OCI-LY3 (cell line): ENCODE measurements around the gene ANKAR.

Experiments
- H2AFZ ChIP-seq: fragments of 200-600, 300-600 bp; shearing (Covaris generic); 2 replicates; pipeline ENCODE4 v1.6.0; 2014; ENCODE audit warnings: antibody characterized with exemption, low read depth, low read length
- H3K27ac ChIP-seq: fragments of 200-600, 300-600 bp; sonication (generic); 2 replicates; pipeline ENCODE4 v1.5.1; 2014; ENCODE audit warnings: mild to moderate bottlenecking, low read length, moderate library complexity, mixed read lengths
- H3K27me3 ChIP-seq: fragments of 200-600, 300-600 bp; sonication (generic); 2 replicates; pipeline ENCODE4 v1.6.1; 2014; ENCODE audit warnings: low read depth, low read length, mixed read lengths
- H3K36me3 ChIP-seq: fragments of 200-600, 300-600 bp; sonication (generic); replicated peaks from 2 replicates; pipeline ENCODE3; 2014; ENCODE audit warnings: low read depth, low read length, mixed read lengths
- H3K4me1 ChIP-seq: fragments of 300-600, 200-600 bp; sonication (generic); 2 replicates; pipeline ENCODE4 v1.6.1; 2014; ENCODE audit warnings: low read length, mixed read lengths
- H3K4me2 ChIP-seq: fragments of 200-600, 300-600 bp; sonication (generic); 2 replicates; pipeline ENCODE4 v1.6.1; 2014; ENCODE audit warnings: low read length, mixed read lengths
- H3K4me3 ChIP-seq: fragments of 300-600, 200-600 bp; sonication (generic); 2 replicates; pipeline ENCODE4 v1.5.1; 2014; ENCODE audit warnings: antibody characterized with exemption, mild to moderate bottlenecking, low read length, moderate library complexity
- H3K79me2 ChIP-seq: fragments of 300-600, 200-600 bp; shearing (Covaris generic); 2 replicates; pipeline ENCODE4 v1.6.1; 2014; ENCODE audit warnings: mild to moderate bottlenecking, low read length, mixed read lengths
- H3K9ac ChIP-seq: fragments of 300-600, 200-600 bp; shearing (Covaris generic); 2 replicates; pipeline ENCODE4 v1.6.0; 2014; ENCODE audit warnings: mild to moderate bottlenecking, low read length, moderate library complexity
- H3K9me3 ChIP-seq: fragments of 200-600, 300-600 bp; shearing (Covaris generic); 2 replicates; pipeline ENCODE4 v1.6.1; 2014; ENCODE audit warnings: low read length, mixed read lengths; ENCODE audit not compliant: insufficient read depth
- H4K20me1 ChIP-seq: fragments of 200-600, 300-600 bp; sonication (generic); 2 replicates; pipeline ENCODE4 v1.6.1; 2016; ENCODE audit warnings: low read length, mixed read lengths; ENCODE audit not compliant: insufficient read depth
- EZH2phosphoT487 ChIP-seq: fragments of 200-600 bp; shearing (Covaris generic); IDR thresholded peaks from 2 replicates; pipeline ENCODE4 v1.6.1; 2018; ENCODE audit warnings: antibody characterized with exemption, mixed run types, low read depth
- TF ChIP-seq, protein P1 (sequence below): fragments of 200-600, 300-600 bp; sonication (generic); IDR thresholded peaks from 2 replicates; pipeline ENCODE4 v1.5.1; 2014; ENCODE audit warnings: antibody characterized with exemption, low read length, low read depth

The ANKAR gene

DNA sequence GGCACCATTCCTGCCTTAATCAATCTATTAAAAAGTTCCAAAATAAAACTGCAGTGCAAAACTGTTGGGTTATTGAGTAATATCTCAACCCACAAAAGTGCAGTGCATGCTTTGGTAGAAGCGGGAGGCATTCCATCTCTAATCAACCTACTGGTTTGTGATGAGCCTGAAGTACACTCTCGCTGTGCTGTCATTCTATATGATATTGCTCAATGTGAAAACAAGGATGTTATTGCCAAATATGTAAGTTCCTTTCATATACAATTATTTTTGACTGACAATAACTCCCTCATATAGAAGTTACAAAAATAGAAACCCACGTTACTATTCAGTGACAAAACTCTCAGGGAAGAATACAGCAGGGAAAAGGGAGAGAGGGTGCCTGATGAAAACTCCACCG is 45.1 kb downstream of the ANKAR start:
- no peak overlapping the region for H3K4me3 ChIP-seq
- no peak overlapping the region for H3K27ac ChIP-seq
- H4K20me1 ChIP-seq: no peaks in the 10 kb centered on the region
- H2AFZ ChIP-seq: no peak overlapping the region
- H3K27me3 ChIP-seq: no peaks in the 10 kb centered on the region
- no peak overlapping the region for H3K4me2 ChIP-seq
- no peaks in the 10 kb centered on the region for H3K36me3 ChIP-seq
- H3K79me2 ChIP-seq: no peaks in the 10 kb centered on the region
- no peaks in the 10 kb centered on the region for H3K4me1 ChIP-seq
- TF ChIP-seq, protein P1, sequence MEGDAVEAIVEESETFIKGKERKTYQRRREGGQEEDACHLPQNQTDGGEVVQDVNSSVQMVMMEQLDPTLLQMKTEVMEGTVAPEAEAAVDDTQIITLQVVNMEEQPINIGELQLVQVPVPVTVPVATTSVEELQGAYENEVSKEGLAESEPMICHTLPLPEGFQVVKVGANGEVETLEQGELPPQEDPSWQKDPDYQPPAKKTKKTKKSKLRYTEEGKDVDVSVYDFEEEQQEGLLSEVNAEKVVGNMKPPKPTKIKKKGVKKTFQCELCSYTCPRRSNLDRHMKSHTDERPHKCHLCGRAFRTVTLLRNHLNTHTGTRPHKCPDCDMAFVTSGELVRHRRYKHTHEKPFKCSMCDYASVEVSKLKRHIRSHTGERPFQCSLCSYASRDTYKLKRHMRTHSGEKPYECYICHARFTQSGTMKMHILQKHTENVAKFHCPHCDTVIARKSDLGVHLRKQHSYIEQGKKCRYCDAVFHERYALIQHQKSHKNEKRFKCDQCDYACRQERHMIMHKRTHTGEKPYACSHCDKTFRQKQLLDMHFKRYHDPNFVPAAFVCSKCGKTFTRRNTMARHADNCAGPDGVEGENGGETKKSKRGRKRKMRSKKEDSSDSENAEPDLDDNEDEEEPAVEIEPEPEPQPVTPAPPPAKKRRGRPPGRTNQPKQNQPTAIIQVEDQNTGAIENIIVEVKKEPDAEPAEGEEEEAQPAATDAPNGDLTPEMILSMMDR: no peak
- TF ChIP-seq EZH2phosphoT487: no peak
- no peak overlapping the region for H3K9ac ChIP-seq
- no peaks in the 10 kb centered on the region for H3K9me3 ChIP-seq

DNA sequence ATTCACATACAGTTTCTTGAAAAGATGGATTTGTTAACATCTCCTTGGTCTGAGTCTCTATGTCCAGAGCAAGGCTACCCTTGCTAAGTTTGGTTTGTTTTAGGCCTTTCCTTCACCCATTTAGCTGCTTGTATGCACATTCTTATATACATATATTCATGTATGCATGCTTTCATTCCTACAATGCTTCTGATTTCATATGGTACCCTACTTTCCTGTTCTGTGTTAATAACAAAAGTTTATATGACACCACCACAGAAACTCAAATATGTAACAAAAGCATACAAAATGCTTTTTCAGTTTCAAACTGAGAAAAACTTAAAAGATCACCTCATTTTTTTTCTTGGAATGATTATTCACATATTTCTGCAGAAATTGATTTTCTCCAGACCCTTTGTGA is 48.7 kb downstream of the ANKAR start:
- H3K4me1 ChIP-seq: no peaks in the 10 kb centered on the region
- H3K27me3 ChIP-seq: no peaks in the 10 kb centered on the region
- H4K20me1 ChIP-seq: no peaks in the 10 kb centered on the region
- no peaks in the 10 kb centered on the region for H3K79me2 ChIP-seq
- TF ChIP-seq, protein P1: no peak
- no peak for TF ChIP-seq EZH2phosphoT487
- no peak overlapping the region for H3K27ac ChIP-seq
- no peak overlapping the region for H2AFZ ChIP-seq
- no peaks in the 10 kb centered on the region for H3K9me3 ChIP-seq
- no peak overlapping the region for H3K4me3 ChIP-seq
- H3K4me2 ChIP-seq: no peak overlapping the region
- H3K9ac ChIP-seq: no peak overlapping the region
- H3K36me3 ChIP-seq: no peaks in the 10 kb centered on the region
